RWPE2 (cell line): Measurements from ENCODE around the gene CST9L.

ENCODE experiments used
- ATAC-seq: fragments of 200-7000 bp; cut with Tn5 transposase; 3 replicates; pipeline ENCODE4 v1.9.1; 2021; ENCODE audit warnings: low read depth
- DNase-seq: peaks from one replicate; pipeline ENCODE4 v3.0.0-alpha.2; 2020; ENCODE audit warnings: low spot score
- H3K27ac ChIP-seq: fragments of 450-650 bp; 2 replicates; pipeline ENCODE4 v1.5.1; 2017; ENCODE audit warnings: mild to moderate bottlenecking; ENCODE audit not compliant: poor library complexity, severe bottlenecking
- H3K27me3 ChIP-seq: fragments of 250-450 bp; sonication (Bioruptor Pico); 2 replicates; pipeline ENCODE4 v1.5.1; 2021; ENCODE audit warnings: mild to moderate bottlenecking, moderate library complexity; ENCODE audit not compliant: insufficient read depth, poor library complexity, severe bottlenecking
- H3K36me3 ChIP-seq: fragments of 250-450 bp; sonication (Bioruptor Pico); 2 replicates; pipeline ENCODE4 v1.5.1; 2020; ENCODE audit warnings: low read depth, mild to moderate bottlenecking, moderate library complexity
- H3K4me1 ChIP-seq: fragments of 250-450 bp; sonication (Bioruptor Pico); 2 replicates; pipeline ENCODE4 v1.5.1; 2021; ENCODE audit warnings: mild to moderate bottlenecking, moderate library complexity; ENCODE audit not compliant: insufficient read depth, poor library complexity, severe bottlenecking
- H3K4me3 ChIP-seq: fragments of 250-450 bp; sonication (Bioruptor Pico); 2 replicates; pipeline ENCODE4 v1.5.1; 2021; ENCODE audit warnings: mild to moderate bottlenecking, moderate library complexity; ENCODE audit not compliant: severe bottlenecking
- H3K9me3 ChIP-seq: fragments of 250-450 bp; sonication (Bioruptor Pico); 2 replicates; pipeline ENCODE4 v1.5.1; 2021; ENCODE audit warnings: mild to moderate bottlenecking, moderate library complexity; ENCODE audit not compliant: severe bottlenecking
- CTCF ChIP-seq: fragments of 450-650 bp; IDR thresholded peaks from one replicate; pipeline ENCODE4 v1.5.1; 2017; ENCODE audit warnings: mild to moderate bottlenecking, moderate library complexity; ENCODE audit not compliant: poor library complexity, severe bottlenecking

CST9L gene

GRCh38 chr20:23517719-23518118 lies 50.6 kb downstream of the CST9L start:
- H3K36me3 ChIP-seq = no peaks in the 10 kb centered on the region
- no peaks in the 10 kb centered on the region for H3K4me1 ChIP-seq
- H3K4me3 ChIP-seq = no peak overlapping the region
- TF ChIP-seq CTCF = no peak
- ATAC-seq (no peak), DNase-seq (no peak)
- no peaks in the 10 kb centered on the region for H3K9me3 ChIP-seq
- H3K27ac ChIP-seq = no peak overlapping the region
- H3K27me3 ChIP-seq = no peaks in the 10 kb centered on the region

GRCh38 chr20:23515250-23515939 lies 52.9 kb downstream of the CST9L start:
- Histone ChIP-seq H3K27ac (no peak overlapping the region), H3K4me1 (no peaks in the 10 kb centered on the region), H3K36me3 (no peaks in the 10 kb centered on the region), H3K9me3 (no peaks in the 10 kb centered on the region), H3K27me3 (no peaks in the 10 kb centered on the region), H3K4me3 (no peak overlapping the region)
- no peak for DNase-seq
- peak; percentile 58 for ATAC-seq
- no peak for TF ChIP-seq CTCF

- no peak for TF ChIP-seq CTCF
- no peak for ATAC-seq
- H3K27ac ChIP-seq = no peak overlapping the region
These were observed 53.4 kb downstream of the CST9L start for GRCh38 chr20:23514848-23515247.

More at GRCh38 chr20:23514848-23515247, 53.4 kb downstream of the CST9L start:
- H3K4me1 ChIP-seq = no peaks in the 10 kb centered on the region
- H3K9me3 ChIP-seq = no peaks in the 10 kb centered on the region
- no peak overlapping the region for H3K4me3 ChIP-seq
- no peaks in the 10 kb centered on the region for H3K27me3 ChIP-seq
- DNase-seq = no peak
- H3K36me3 ChIP-seq = no peaks in the 10 kb centered on the region
